ENCODE results near the gene NOP16. TPM values are rescaled to one million over a fixed set of nuclear protein-coding genes. Genes with fewer than 3 reads are reported as not detected.
A peak's percentile ranks its signal among the peaks of the same experiment; 100 is the strongest.

The NOP16 gene
- total RNA-seq, 2 experiments from 2014 or later, result 71.8 to 75.1 TPM

- DNase-seq, result no peak
- H3K4me3 Mint-ChIP-seq, result no peak overlapping the region
- POLR2A ChIA-PET, result no interaction called here
- peaks cover 3% of the 10 kb centered on the region for H3K4me1 Mint-ChIP-seq (ENCODE audit: low read depth)
- H3K27me3 Mint-ChIP-seq, result no peaks in the 10 kb centered on the region
- no peak for TF ChIP-seq CTCF (IDR thresholded peaks at IDR 0.05)
- H3K9me3 Mint-ChIP-seq, result no peaks in the 10 kb centered on the region
- intact Hi-C loops (cut with micrococcal nuclease), result no loop called here
- ATAC-seq, result no peak
- no peak overlapping the region for H3K27ac Mint-ChIP-seq
- CTCF ChIA-PET, result no interaction called here
- H3K36me3 Mint-ChIP-seq (ENCODE audit: low read depth), result peaks cover 23% of the 10 kb centered on the region
Observed at GRCh38 chr5:176394096-176394495, 5.7 kb upstream of the NOP16 start.

GRCh38 chr5:176392526-176392925, 4.1 kb upstream of the NOP16 start:
- intact Hi-C loops (cut with micrococcal nuclease), result no loop called here
- ChIA-PET CTCF (interaction anchor here (1.5 kb wide), 1 partner anchor 55 kb away, joined by 3 read pairs; no protein-coding TSS in a partner anchor), POLR2A (no interaction called here)
- no peak for TF ChIP-seq CTCF (IDR thresholded peaks at IDR 0.05)
- H3K27me3 Mint-ChIP-seq, result no peaks in the 10 kb centered on the region
- H3K9me3 Mint-ChIP-seq, result no peaks in the 10 kb centered on the region
- ATAC-seq (no peak), DNase-seq (no peak)
- peaks cover 5% of the 10 kb centered on the region for H3K4me1 Mint-ChIP-seq (ENCODE audit: low read depth)
- no peak overlapping the region for H3K27ac Mint-ChIP-seq
- no peak overlapping the region for H3K4me3 Mint-ChIP-seq
- H3K36me3 Mint-ChIP-seq (ENCODE audit: low read depth), result peaks cover 32% of the 10 kb centered on the region

GRCh38 chr5:176391999-176392398, 3.6 kb upstream of the NOP16 start:
- Mint-ChIP-seq H3K4me1 (ENCODE audit: low read depth) (peaks cover 8% of the 10 kb centered on the region), H3K27me3 (no peaks in the 10 kb centered on the region), H3K4me3 (no peak overlapping the region), H3K36me3 (ENCODE audit: low read depth) (peaks cover 37% of the 10 kb centered on the region), H3K9me3 (no peaks in the 10 kb centered on the region), H3K27ac (no peak overlapping the region)
- ATAC-seq, result no peak
- TF ChIP-seq CTCF (IDR thresholded peaks at IDR 0.05), result no peak
- CTCF ChIA-PET, result interaction anchor here (1.5 kb wide), 1 partner anchor 56 kb away, joined by 3 read pairs; no protein-coding TSS in a partner anchor
- POLR2A ChIA-PET, result no interaction called here
- DNase-seq, result no peak
- intact Hi-C loops (cut with micrococcal nuclease), result no loop called here

- no peak overlapping the region for H3K4me3 Mint-ChIP-seq
- peaks cover 39% of the 10 kb centered on the region for H3K36me3 Mint-ChIP-seq (ENCODE audit: low read depth)
- TF ChIP-seq CTCF (IDR thresholded peaks at IDR 0.05), result no peak
- intact Hi-C loops (cut with micrococcal nuclease), result no loop called here
- no peaks in the 10 kb centered on the region for H3K27me3 Mint-ChIP-seq
- no peaks in the 10 kb centered on the region for H3K9me3 Mint-ChIP-seq
- ATAC-seq (no peak), DNase-seq (no peak)
- H3K27ac Mint-ChIP-seq, result no peak overlapping the region
- ChIA-PET CTCF (interaction anchor here (1.5 kb wide), 1 partner anchor 56 kb away, joined by 3 read pairs; no protein-coding TSS in a partner anchor), POLR2A (interaction anchor here (2.6 kb wide), 1 partner anchor 29 kb away, joined by 10 read pairs; the partner anchor contains the start of gene KIAA1191)
- H3K4me1 Mint-ChIP-seq (ENCODE audit: low read depth), result peaks cover 13% of the 10 kb centered on the region
Observed at GRCh38 chr5:176391479-176391878, 3.1 kb upstream of the NOP16 start.

- peaks cover 58% of the 10 kb centered on the region for H3K36me3 Mint-ChIP-seq (ENCODE audit: low read depth)
- CTCF ChIA-PET, result no interaction called here
Observed at GRCh38 chr5:176389135-176390123, 1.0 kb upstream of the NOP16 start.

More at GRCh38 chr5:176389135-176390123, 1.0 kb upstream of the NOP16 start:
- no peaks in the 10 kb centered on the region for H3K27me3 Mint-ChIP-seq
- ATAC-seq (peak; percentile 46), DNase-seq (no peak)
- H3K4me3 Mint-ChIP-seq, result peak overlapping the region; percentile 98
- POLR2A ChIA-PET, result interaction anchor here (0.6 to 2.6 kb wide), 6 partner anchors 10 to 149 kb away, joined by 3 to 10 read pairs (median 5); partner anchors contain the start of genes ARL10 and KIAA1191
- intact Hi-C loops (cut with micrococcal nuclease), result loop anchor here (1.0 to 2.0 kb wide), 2 partner anchors 59 to 148 kb away; partner anchors contain the start of genes FAF2 and RNF44
- no peak for TF ChIP-seq CTCF (IDR thresholded peaks at IDR 0.05)
- peak overlapping the region; percentile 99 for H3K27ac Mint-ChIP-seq
- peaks cover 29% of the 10 kb centered on the region for H3K4me1 Mint-ChIP-seq (ENCODE audit: low read depth)
- H3K9me3 Mint-ChIP-seq, result no peaks in the 10 kb centered on the region

Data from activated CD8-positive, alpha-beta T cell treated with anti-CD3 and anti-CD28 coated beads for 36 hours (primary cell).